Fibroblast of mammary gland (primary cell): ENCODE data around the gene UBAC2.
A peak's percentile ranks its signal among the peaks of the same experiment; 100 is the strongest.

Experiments
- DNase-seq: peaks from one replicate; pipeline ENCODE4 v3.0.0-alpha.2; 2010; ENCODE audit warnings: low read depth
- H3K4me3 ChIP-seq: 2 replicates; pipeline ENCODE4 v1.5.1; 2011; ENCODE audit warnings: low read depth, mild to moderate bottlenecking, low read length, moderate library complexity; ENCODE audit not compliant: control insufficient read depth
- CTCF ChIP-seq: conservative IDR thresholded peaks from 2 replicates; pipeline ENCODE4 v1.5.1; 2011; ENCODE audit warnings: low read depth, low read length, inconsistent platforms; ENCODE audit not compliant: control insufficient read depth, insufficient read depth

UBAC2 gene

GRCh38 chr13:99313501-99313900 lies 112.8 kb downstream of the UBAC2 start:
- no peak for DNase-seq
- no peak overlapping the region for H3K4me3 ChIP-seq
- no peak for TF ChIP-seq CTCF

DNA sequence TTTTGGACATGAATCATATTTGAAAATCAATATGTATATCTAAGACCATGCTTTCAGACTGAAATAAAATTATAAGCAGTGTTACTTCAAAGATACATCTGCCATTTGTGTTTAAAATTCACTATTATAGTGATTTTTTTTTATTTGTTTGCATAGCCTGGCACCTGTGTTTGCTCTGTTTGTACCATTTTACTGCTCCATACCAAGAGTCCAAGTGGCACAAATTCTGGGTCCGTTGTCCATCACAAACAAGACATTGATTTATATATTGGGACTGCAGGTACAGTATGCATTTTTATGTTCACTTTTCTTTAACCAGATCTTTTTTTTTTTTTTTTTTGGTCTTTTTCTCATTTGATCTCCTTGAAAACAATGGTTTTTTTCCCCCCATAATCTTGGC lies 113.3 kb downstream of the UBAC2 start:
- no peak for TF ChIP-seq CTCF

GRCh38 chr13:99314640-99315176 lies 114.1 kb downstream of the UBAC2 start:
- H3K4me3 ChIP-seq = no peak overlapping the region
- peak; percentile 91 for DNase-seq
- TF ChIP-seq CTCF = no peak

More for the DNA sequence above, 113.3 kb downstream of the UBAC2 start:
- DNase-seq = no peak
- H3K4me3 ChIP-seq = no peak overlapping the region

DNA sequence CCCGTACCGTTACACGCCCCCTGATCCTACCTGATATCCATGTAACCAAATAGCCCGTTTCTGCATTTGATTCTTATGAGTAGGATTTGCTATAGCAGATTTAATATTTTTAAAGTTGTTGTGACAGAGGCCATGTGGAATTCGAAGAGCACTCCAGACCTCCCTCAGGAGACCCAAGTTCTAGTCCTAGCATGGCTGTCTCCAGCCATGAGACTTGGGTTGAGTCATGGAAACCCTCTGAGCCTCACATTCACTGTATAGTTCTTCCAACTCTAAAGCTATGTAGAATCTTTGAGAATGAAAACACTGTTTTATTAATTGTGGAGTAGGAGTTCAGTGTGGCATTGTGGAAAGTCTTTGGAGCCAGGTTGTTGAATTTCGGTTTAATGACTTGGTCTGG lies 114.5 kb downstream of the UBAC2 start:
- H3K4me3 ChIP-seq = no peak overlapping the region
- TF ChIP-seq CTCF = no peak
- DNase-seq = no peak

GRCh38 chr13:99316224-99316623 lies 115.6 kb downstream of the UBAC2 start:
- TF ChIP-seq CTCF = no peak
- H3K4me3 ChIP-seq = no peak overlapping the region
- no peak for DNase-seq

GRCh38 chr13:99316657-99317256 lies 116.1 kb downstream of the UBAC2 start:
- H3K4me3 ChIP-seq = no peak overlapping the region
- no peak for DNase-seq
- TF ChIP-seq CTCF = no peak

DNA sequence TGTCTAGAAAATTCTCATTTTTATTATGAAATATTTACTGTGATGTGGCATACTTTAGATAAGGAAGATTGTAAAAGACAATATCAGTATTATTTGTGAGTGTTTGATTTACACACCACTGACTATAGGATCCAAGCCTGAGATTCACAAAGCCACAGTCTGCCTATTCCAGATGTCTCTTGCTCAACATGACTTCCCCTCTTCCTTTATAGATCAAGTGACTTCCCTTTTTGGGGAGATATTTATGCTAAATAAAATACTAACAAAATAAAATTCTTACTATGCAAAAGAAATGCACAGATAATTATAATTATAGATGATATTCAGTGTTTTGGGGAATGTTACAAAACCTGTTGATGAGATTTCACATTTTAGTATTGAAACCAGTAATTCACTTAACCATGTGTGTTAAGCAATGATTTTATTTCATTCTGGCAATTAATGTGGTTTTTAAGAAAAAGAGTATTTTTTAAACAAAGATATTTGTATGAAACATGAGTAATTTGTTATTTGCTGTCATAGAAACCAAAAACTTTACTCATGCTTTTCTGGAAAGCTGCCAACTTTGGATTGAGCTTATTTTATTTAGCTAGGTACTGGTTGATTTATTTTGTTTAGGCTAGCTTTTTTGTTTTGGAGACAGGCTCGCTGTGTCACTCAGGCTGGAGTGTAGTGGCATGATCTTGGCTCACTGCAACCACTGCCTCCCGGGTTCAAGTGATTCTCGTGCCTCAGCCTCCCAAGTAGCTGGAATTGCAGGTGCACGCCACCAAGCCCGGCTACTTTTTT lies 120.2 kb downstream of the UBAC2 start:
- TF ChIP-seq CTCF = no peak
- DNase-seq = peak; percentile 94
- no peak overlapping the region for H3K4me3 ChIP-seq
